ENCODE results near the gene NDUFAF7. TPM values are rescaled to one million over a fixed set of nuclear protein-coding genes. Genes with fewer than 3 reads are reported as not detected.

NDUFAF7 gene
- total and polyA plus RNA-seq, 12 donors = 13.1 to 30.5 (median 26.0) TPM

GRCh38 chr2:37274359-37274965 is 43.0 kb downstream of the NDUFAF7 start:
- intact Hi-C loops (cut with DNase I) = no loop called here
- H3K36me3 ChIP-seq = peaks cover 0 to 100% (median 25%) of the 10 kb centered on the region in 9 donors
- no peak overlapping the region for H3K4me3 ChIP-seq
- no peaks in the 10 kb centered on the region for H3K9me3 ChIP-seq
- H3K27me3 ChIP-seq = no peaks in the 10 kb centered on the region
- WGBS, 2 donors = 76 to 77% methylated on average over 6 of the region's 6 CpGs
- ATAC-seq = no peak
- H3K27ac ChIP-seq = no peak overlapping the region
- TF ChIP-seq CTCF (IDR thresholded peaks at IDR 0.05) = no peak
- DNase-seq = no peak
- H3K4me1 ChIP-seq = no peaks in the 10 kb centered on the region

- no peak overlapping the region for H3K4me3 ChIP-seq
- ATAC-seq (no peak), DNase-seq (no peak)
- TF ChIP-seq CTCF (IDR thresholded peaks at IDR 0.05) = no peak
- H3K27ac ChIP-seq = no peak overlapping the region
- no peaks in the 10 kb centered on the region for H3K27me3 ChIP-seq
- H3K36me3 ChIP-seq = peaks cover 0 to 100% (median 24%) of the 10 kb centered on the region in 9 donors
- H3K9me3 ChIP-seq = no peaks in the 10 kb centered on the region
- intact Hi-C loops (cut with DNase I) = no loop called here
- WGBS, 2 donors = 88 to 91% methylated on average over 2 of the region's 2 CpGs
- no peaks in the 10 kb centered on the region for H3K4me1 ChIP-seq
Measured at GRCh38 chr2:37276291-37276690, 44.8 kb downstream of the NDUFAF7 start.

GRCh38 chr2:37281916-37282315 is 50.5 kb downstream of the NDUFAF7 start:
- 92 to 97% methylated on average over 1 of the region's 1 CpG for WGBS, 2 donors
- ATAC-seq = no peak
- Histone ChIP-seq H3K4me3 (no peak overlapping the region), H3K4me1 (peaks cover 0 to 3% (median 0%) of the 10 kb centered on the region in 9 donors), H3K27me3 (no peaks in the 10 kb centered on the region), H3K9me3 (no peaks in the 10 kb centered on the region), H3K36me3 (peaks cover 0 to 98% (median 17%) of the 10 kb centered on the region in 9 donors), H3K27ac (no peak overlapping the region)
- intact Hi-C loops (cut with DNase I) = no loop called here
- no peak for DNase-seq
- TF ChIP-seq CTCF (IDR thresholded peaks at IDR 0.05) = no peak

DNA sequence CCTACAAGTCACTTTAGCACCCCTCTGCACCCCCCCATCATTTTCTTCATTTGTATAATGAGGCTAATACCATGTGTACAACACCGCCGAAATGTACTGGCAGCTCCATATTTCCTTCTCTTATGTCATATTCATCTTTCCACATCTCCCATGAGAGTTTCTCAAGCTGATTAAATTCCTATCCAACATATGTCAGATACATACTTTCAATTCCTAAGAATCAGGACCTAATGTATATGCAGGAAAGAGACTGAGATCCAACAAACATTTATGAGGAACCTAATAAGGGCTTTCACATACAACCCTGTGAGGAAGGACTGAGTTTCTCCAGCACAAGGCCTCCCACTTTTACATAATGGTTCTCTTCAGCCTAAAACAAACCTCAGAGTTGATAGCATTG is 51.3 kb downstream of the NDUFAF7 start:
- H3K27ac ChIP-seq = no peak overlapping the region
- H3K36me3 ChIP-seq = peaks cover 0 to 98% (median 17%) of the 10 kb centered on the region in 9 donors
- DNase-seq (no peak), ATAC-seq (no peak)
- 78 to 84% methylated on average over 2 of the region's 2 CpGs for WGBS, 2 donors
- no peak for TF ChIP-seq CTCF (IDR thresholded peaks at IDR 0.05)
- no peak overlapping the region for H3K4me3 ChIP-seq
- H3K27me3 ChIP-seq = no peaks in the 10 kb centered on the region
- intact Hi-C loops (cut with DNase I) = no loop called here
- H3K9me3 ChIP-seq = no peaks in the 10 kb centered on the region
- peaks cover 0 to 3% (median 0%) of the 10 kb centered on the region in 9 donors for H3K4me1 ChIP-seq
